Parathyroid adenoma (tissue), 2 donors: ENCODE measurements around the gene SPAG5.

Experiments
- H2AFZ ChIP-seq: fragments of 300-600 bp; sonication (generic); one replicate; pipeline ENCODE4 v1.7.0; 2017; ENCODE audit warnings: antibody characterized with exemption, mild to moderate bottlenecking
- H3K27ac ChIP-seq: fragments of 300-600 bp; sonication (generic); one replicate; pipeline ENCODE4 v1.7.0; 2017
- H3K27me3 ChIP-seq: fragments of 300-600 bp; sonication (generic); one replicate; pipeline ENCODE4 v1.7.0; 2017; ENCODE audit warnings: low read length; ENCODE audit not compliant: control insufficient read depth, insufficient read depth
- H3K36me3 ChIP-seq: fragments of 300-600 bp; sonication (generic); one replicate; pipeline ENCODE4 v1.7.0; 2017; ENCODE audit warnings: low read length; ENCODE audit not compliant: control insufficient read depth, insufficient read depth
- H3K4me1 ChIP-seq: fragments of 300-600 bp; sonication (generic); one replicate; pipeline ENCODE4 v1.7.0; 2017; ENCODE audit warnings: control low read depth
- H3K4me2 ChIP-seq: fragments of 300-600 bp; sonication (generic); one replicate; pipeline ENCODE4 v1.7.0; 2017; ENCODE audit warnings: low read length
- H3K4me3 ChIP-seq: fragments of 300-600 bp; sonication (generic); one replicate; pipeline ENCODE4 v1.7.0; 2017; ENCODE audit warnings: low read depth, low read length
- H3K79me2 ChIP-seq: fragments of 300-600 bp; sonication (generic); one replicate; pipeline ENCODE4 v1.7.0; 2017; ENCODE audit warnings: control low read depth
- H3K9ac ChIP-seq: fragments of 300-600 bp; sonication (generic); one replicate; pipeline ENCODE4 v1.7.0; 2017; ENCODE audit warnings: mild to moderate bottlenecking
- H3K9me3 ChIP-seq: fragments of 300-600 bp; sonication (generic); one replicate; pipeline ENCODE4 v1.7.0; 2017; ENCODE audit warnings: low read length; ENCODE audit not compliant: control insufficient read depth
- CTCF ChIP-seq: fragments of 300-600 bp; sonication (generic); IDR thresholded peaks from one replicate; pipeline ENCODE4 v1.7.0; 2017; ENCODE audit warnings: antibody characterized with exemption, mild to moderate bottlenecking
- donor health status: primary hyperparathyroidism.

Gene SPAG5

GRCh38 chr17:28626818-28627217 is 28.0 kb upstream of the SPAG5 start:
- Histone ChIP-seq H3K36me3 (no peaks in the 10 kb centered on the region), H3K27ac (no peak overlapping the region), H3K9ac (no peak overlapping the region), H3K4me2 (no peak overlapping the region), H3K27me3 (no peaks in the 10 kb centered on the region), H3K4me1 (no peaks in the 10 kb centered on the region), H3K4me3 (no peak overlapping the region), H2AFZ (no peak overlapping the region), H3K79me2 (no peaks in the 10 kb centered on the region), H3K9me3 (no peaks in the 10 kb centered on the region)
- TF ChIP-seq CTCF, result no peak

- Histone ChIP-seq H3K27ac (no peak overlapping the region), H3K4me1 (no peaks in the 10 kb centered on the region), H3K79me2 (no peaks in the 10 kb centered on the region), H3K27me3 (no peaks in the 10 kb centered on the region), H3K4me3 (no peak overlapping the region), H3K9ac (no peak overlapping the region), H3K9me3 (no peaks in the 10 kb centered on the region), H3K4me2 (no peak overlapping the region), H3K36me3 (no peaks in the 10 kb centered on the region), H2AFZ (no peak overlapping the region)
- no peak for TF ChIP-seq CTCF
Observed at GRCh38 chr17:28624148-28624547, 25.3 kb upstream of the SPAG5 start.

DNA sequence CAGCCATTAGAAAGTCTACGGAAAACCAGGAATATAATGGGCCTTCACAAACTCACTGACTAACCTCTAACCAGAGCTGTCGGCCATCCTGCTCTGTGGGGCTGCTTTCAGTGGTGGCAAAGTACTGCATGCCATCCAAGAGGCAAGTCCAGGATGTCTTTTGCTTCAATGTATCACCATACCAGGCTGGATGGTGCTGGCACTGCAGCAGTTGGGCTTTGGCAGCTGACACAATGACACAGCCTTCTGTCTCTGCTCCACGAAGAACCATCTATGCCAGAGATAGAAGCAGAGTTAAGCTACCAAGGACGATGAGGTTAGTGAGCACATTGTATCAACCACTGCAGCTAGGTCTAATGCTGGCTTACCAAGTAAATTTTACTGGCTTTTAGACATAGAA is 24.9 kb upstream of the SPAG5 start:
- Histone ChIP-seq H3K27ac (no peak overlapping the region), H2AFZ (no peak overlapping the region), H3K27me3 (no peaks in the 10 kb centered on the region), H3K4me3 (no peak overlapping the region), H3K79me2 (no peaks in the 10 kb centered on the region), H3K9ac (no peak overlapping the region), H3K4me2 (no peak overlapping the region), H3K4me1 (no peaks in the 10 kb centered on the region), H3K36me3 (no peaks in the 10 kb centered on the region), H3K9me3 (no peaks in the 10 kb centered on the region)
- no peak for TF ChIP-seq CTCF

DNA sequence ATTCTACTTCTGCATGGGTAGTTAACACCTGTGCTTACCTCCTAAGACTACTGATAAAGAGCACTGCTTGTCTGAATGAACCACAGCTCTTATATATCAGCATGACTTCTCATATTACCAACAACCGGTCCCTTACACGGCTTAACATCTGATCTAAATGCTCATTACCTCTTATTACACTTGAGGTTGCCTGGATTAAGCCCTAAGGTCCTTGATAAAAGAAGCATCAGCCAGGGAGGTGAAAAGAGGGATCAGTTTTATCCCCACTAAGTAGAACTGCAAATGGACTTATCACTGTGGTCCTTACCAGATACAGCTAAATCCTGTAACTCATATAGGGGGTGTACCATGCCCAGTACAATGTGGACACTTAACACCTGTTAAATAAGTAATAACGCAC is 23.4 kb upstream of the SPAG5 start:
- Histone ChIP-seq H3K27ac (no peak overlapping the region), H3K27me3 (no peaks in the 10 kb centered on the region), H3K4me2 (no peak overlapping the region), H3K36me3 (no peaks in the 10 kb centered on the region), H3K4me3 (no peak overlapping the region), H3K79me2 (no peaks in the 10 kb centered on the region), H3K9me3 (no peaks in the 10 kb centered on the region), H3K9ac (no peak overlapping the region), H2AFZ (no peak overlapping the region), H3K4me1 (no peaks in the 10 kb centered on the region)
- no peak for TF ChIP-seq CTCF

GRCh38 chr17:28620010-28620409 is 21.2 kb upstream of the SPAG5 start:
- H3K9ac ChIP-seq, result no peak overlapping the region
- no peaks in the 10 kb centered on the region for H3K79me2 ChIP-seq
- no peaks in the 10 kb centered on the region for H3K9me3 ChIP-seq
- H2AFZ ChIP-seq, result no peak overlapping the region
- no peak overlapping the region for H3K4me2 ChIP-seq
- no peak overlapping the region for H3K27ac ChIP-seq
- H3K4me1 ChIP-seq, result no peaks in the 10 kb centered on the region
- H3K4me3 ChIP-seq, result no peak overlapping the region
- no peaks in the 10 kb centered on the region for H3K27me3 ChIP-seq
- no peak for TF ChIP-seq CTCF
- no peaks in the 10 kb centered on the region for H3K36me3 ChIP-seq
